K562 (cell line): ENCODE results near the gene ZNF598. TPM values are rescaled to one million over a fixed set of nuclear protein-coding genes. Genes with fewer than 3 reads are reported as not detected.
A peak's percentile ranks its signal among the peaks of the same experiment; 100 is the strongest.

Source experiments
- FOSL1 ChIP-seq: fragments of 200-800 bp; sonication (Bioruptor generic); conservative IDR thresholded peaks from 2 replicates; pipeline ENCODE4 v1.6.1; 2016; ENCODE audit warnings: missing genetic modification characterization, missing compliant biosample characterization
- KDM1A ChIP-seq, 2 experiments: fragments of 450-650 bp; IDR thresholded peaks; 2 replicates each; pipeline ENCODE4 v1.6.1; 2016; ENCODE audit warnings: mild to moderate bottlenecking in 2 of 2
- LARP7 ChIP-seq: fragments of 450-650 bp; IDR thresholded peaks from 2 replicates; pipeline ENCODE4 v1.6.1; 2016
- POLR3A ChIP-seq: IDR thresholded peaks from 2 replicates; pipeline ENCODE4 v1.6.1; 2011; ENCODE audit warnings: borderline replicate concordance, mild to moderate bottlenecking, moderate library complexity; ENCODE audit not compliant: insufficient read length, insufficient read depth; ENCODE audit errors: extremely low read depth
- PRMT5 ChIP-seq: sonication (generic); formaldehyde crosslinking; IDR thresholded peaks from 2 replicates; pipeline ENCODE4 v1.5.0; 2020; ENCODE audit warnings: missing genetic modification reagents
- U2AF2 ChIP-seq: fragments of 200-400 bp; formaldehyde crosslinking; optimal IDR thresholded peaks from 2 replicates; pipeline ENCODE3; 2017; ENCODE audit warnings: low read depth, mild to moderate bottlenecking, low read length
- ZBTB49 ChIP-seq: sonication (generic); formaldehyde crosslinking; IDR thresholded peaks from 2 replicates; pipeline ENCODE4 v1.8.0; 2022; ENCODE audit warnings: missing genetic modification reagents, mild to moderate bottlenecking, borderline replicate concordance
- ZNF224 ChIP-seq: sonication (generic); formaldehyde crosslinking; IDR thresholded peaks from 2 replicates; pipeline ENCODE4 v1.8.0; 2022; ENCODE audit warnings: mild to moderate bottlenecking, missing genetic modification reagents
- ZNF740 ChIP-seq, 3 experiments: fragments of 200-800 bp in 1 of 3; sonication (Bioruptor generic) in 1 of 3; sonication (generic) in 1 of 3; formaldehyde crosslinking in 1 of 3; IDR thresholded peaks; 2 replicates each; pipeline versions ENCODE4 v1.6.1 to v1.8.0; 2016 to 2022; ENCODE audit warnings: mild to moderate bottlenecking in 2 of 3, missing compliant biosample characterization in 2 of 3, missing genetic modification characterization in 2 of 3, missing genetic modification reagents in 1 of 3
- ZNF77 ChIP-seq: fragments of 250-450 bp; sonication (Bioruptor Pico); IDR thresholded peaks from 2 replicates; pipeline ENCODE4 v1.5.0; 2020
- polyA plus RNA-seq, 8 experiments: library from polyadenylated mRNA; depleted of rRNA in 4 of 8; stranded (reverse) in 5 of 8; unstranded in 3 of 8; fragments of >200 nt; fragmentation: Nextera tagmentation in 2 of 8; fragmentation: Illumina TruSeq in 1 of 8; extraction: Ambion mirVana in 2 of 8; extraction: Trizol in 1 of 8; gene quantifications; 2 replicates each; pipeline versions ENCODE4 v1.2.1 to v1.2.3, GENCODE V29; 2011 to 2014; ENCODE audit warnings: inconsistent platforms in 1 of 8, missing spikeins in 1 of 8
- total RNA-seq, 7 experiments: library from RNA; depleted of rRNA in 6 of 7; stranded (reverse); fragments of >200 nt in 6 of 7; fragmentation: Illumina TruSeq in 2 of 7; extraction: Trizol in 2 of 7; gene quantifications; 2 replicates each; pipeline versions ENCODE4 v1.2.1 to v1.2.3, GENCODE V29; 2011 to 2021; ENCODE audit warnings: low replicate concordance in 1 of 7
- TF ChIP-seq, protein P1 (sequence below): sonication (generic); formaldehyde crosslinking; IDR thresholded peaks from 2 replicates; pipeline ENCODE4 v1.8.0; 2023; ENCODE audit warnings: mild to moderate bottlenecking, missing genetic modification reagents
- TF ChIP-seq, protein P2 (sequence below): fragments of 450-650 bp; IDR thresholded peaks from 2 replicates; pipeline ENCODE4 v1.6.1; 2016; ENCODE audit warnings: borderline replicate concordance
- TF ChIP-seq, protein P3 (sequence below): conservative IDR thresholded peaks from 2 replicates; pipeline ENCODE4 v1.6.1; 2011; ENCODE audit warnings: low read depth, mild to moderate bottlenecking, low read length; ENCODE audit not compliant: control insufficient read depth
- TF ChIP-seq, protein P4 (sequence below): sonication (generic); formaldehyde crosslinking; IDR thresholded peaks from 2 replicates; pipeline ENCODE4 v1.8.0; 2022; ENCODE audit warnings: missing genetic modification reagents, mild to moderate bottlenecking, moderate library complexity, borderline replicate concordance

The ZNF598 gene
- total and polyA plus RNA-seq, 9 of the 15 experiments (the other 6 are each of a cell fraction or from before 2014, with no cell fraction given), result 0.11 to 115 (median 29.6) TPM

GRCh38 chr16:2008631-2009163 lies 924 bp downstream of the ZNF598 start (continued):
- TF ChIP-seq, protein P1, sequence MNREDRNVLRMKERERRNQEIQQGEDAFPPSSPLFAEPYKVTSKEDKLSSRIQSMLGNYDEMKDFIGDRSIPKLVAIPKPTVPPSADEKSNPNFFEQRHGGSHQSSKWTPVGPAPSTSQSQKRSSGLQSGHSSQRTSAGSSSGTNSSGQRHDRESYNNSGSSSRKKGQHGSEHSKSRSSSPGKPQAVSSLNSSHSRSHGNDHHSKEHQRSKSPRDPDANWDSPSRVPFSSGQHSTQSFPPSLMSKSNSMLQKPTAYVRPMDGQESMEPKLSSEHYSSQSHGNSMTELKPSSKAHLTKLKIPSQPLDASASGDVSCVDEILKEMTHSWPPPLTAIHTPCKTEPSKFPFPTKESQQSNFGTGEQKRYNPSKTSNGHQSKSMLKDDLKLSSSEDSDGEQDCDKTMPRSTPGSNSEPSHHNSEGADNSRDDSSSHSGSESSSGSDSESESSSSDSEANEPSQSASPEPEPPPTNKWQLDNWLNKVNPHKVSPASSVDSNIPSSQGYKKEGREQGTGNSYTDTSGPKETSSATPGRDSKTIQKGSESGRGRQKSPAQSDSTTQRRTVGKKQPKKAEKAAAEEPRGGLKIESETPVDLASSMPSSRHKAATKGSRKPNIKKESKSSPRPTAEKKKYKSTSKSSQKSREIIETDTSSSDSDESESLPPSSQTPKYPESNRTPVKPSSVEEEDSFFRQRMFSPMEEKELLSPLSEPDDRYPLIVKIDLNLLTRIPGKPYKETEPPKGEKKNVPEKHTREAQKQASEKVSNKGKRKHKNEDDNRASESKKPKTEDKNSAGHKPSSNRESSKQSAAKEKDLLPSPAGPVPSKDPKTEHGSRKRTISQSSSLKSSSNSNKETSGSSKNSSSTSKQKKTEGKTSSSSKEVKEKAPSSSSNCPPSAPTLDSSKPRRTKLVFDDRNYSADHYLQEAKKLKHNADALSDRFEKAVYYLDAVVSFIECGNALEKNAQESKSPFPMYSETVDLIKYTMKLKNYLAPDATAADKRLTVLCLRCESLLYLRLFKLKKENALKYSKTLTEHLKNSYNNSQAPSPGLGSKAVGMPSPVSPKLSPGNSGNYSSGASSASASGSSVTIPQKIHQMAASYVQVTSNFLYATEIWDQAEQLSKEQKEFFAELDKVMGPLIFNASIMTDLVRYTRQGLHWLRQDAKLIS (CRISPR knock-in tag), result no peak
- TF ChIP-seq, protein P2, sequence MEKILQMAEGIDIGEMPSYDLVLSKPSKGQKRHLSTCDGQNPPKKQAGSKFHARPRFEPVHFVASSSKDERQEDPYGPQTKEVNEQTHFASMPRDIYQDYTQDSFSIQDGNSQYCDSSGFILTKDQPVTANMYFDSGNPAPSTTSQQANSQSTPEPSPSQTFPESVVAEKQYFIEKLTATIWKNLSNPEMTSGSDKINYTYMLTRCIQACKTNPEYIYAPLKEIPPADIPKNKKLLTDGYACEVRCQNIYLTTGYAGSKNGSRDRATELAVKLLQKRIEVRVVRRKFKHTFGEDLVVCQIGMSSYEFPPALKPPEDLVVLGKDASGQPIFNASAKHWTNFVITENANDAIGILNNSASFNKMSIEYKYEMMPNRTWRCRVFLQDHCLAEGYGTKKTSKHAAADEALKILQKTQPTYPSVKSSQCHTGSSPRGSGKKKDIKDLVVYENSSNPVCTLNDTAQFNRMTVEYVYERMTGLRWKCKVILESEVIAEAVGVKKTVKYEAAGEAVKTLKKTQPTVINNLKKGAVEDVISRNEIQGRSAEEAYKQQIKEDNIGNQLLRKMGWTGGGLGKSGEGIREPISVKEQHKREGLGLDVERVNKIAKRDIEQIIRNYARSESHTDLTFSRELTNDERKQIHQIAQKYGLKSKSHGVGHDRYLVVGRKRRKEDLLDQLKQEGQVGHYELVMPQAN, result peak; percentile 47; the same call in 1 of the 2 replicates
- TF ChIP-seq POLR3A (no peak), PRMT5 (CRISPR knock-in tag) (no peak), KDM1A (IDR thresholded peaks at IDR 0.05) (no peak), ZBTB49 (CRISPR knock-in tag) (0 out of 2 replicates have a peak, but pooled peaks have one; percentile 78), ZNF740 (CRISPR knock-in tag; IDR thresholded peaks at IDR 0.05) (no peak), ZNF740 (tag; IDR thresholded peaks at IDR 0.05) (no peak), FOSL1 (tag) (no peak), U2AF2 (no peak), ZNF77 (CRISPR knock-in tag) (no peak), ZNF224 (CRISPR knock-in tag) (peak; percentile 19; the same call in 1 of the 2 replicates), LARP7 (no peak)
- TF ChIP-seq, protein P3, sequence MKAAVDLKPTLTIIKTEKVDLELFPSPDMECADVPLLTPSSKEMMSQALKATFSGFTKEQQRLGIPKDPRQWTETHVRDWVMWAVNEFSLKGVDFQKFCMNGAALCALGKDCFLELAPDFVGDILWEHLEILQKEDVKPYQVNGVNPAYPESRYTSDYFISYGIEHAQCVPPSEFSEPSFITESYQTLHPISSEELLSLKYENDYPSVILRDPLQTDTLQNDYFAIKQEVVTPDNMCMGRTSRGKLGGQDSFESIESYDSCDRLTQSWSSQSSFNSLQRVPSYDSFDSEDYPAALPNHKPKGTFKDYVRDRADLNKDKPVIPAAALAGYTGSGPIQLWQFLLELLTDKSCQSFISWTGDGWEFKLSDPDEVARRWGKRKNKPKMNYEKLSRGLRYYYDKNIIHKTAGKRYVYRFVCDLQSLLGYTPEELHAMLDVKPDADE, result 0 out of 2 replicates have a peak, but pooled peaks have one; percentile 2
- TF ChIP-seq, protein P4, sequence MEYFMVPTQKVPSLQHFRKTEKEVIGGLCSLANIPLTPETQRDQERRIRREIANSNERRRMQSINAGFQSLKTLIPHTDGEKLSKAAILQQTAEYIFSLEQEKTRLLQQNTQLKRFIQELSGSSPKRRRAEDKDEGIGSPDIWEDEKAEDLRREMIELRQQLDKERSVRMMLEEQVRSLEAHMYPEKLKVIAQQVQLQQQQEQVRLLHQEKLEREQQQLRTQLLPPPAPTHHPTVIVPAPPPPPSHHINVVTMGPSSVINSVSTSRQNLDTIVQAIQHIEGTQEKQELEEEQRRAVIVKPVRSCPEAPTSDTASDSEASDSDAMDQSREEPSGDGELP (CRISPR knock-in tag), result peak; percentile 44; the same call in 1 of the 2 replicates
